HG03439 (cell line): ENCODE results near the gene WHRN.

Experiments used
- ATAC-seq: cut with Tn5 transposase; IDR thresholded peaks from one replicate; pipeline ENCODE4 v1.9.1; 2021; ENCODE audit warnings: mild to moderate bottlenecking, moderate library complexity; ENCODE audit not compliant: unreplicated experiment

Gene WHRN

GRCh38 chr9:114493521-114494184 is 11.6 kb downstream of the WHRN start:
- no peak for ATAC-seq

GRCh38 chr9:114492991-114493390 is 12.3 kb downstream of the WHRN start:
- ATAC-seq, result no peak

- ATAC-seq, result no peak
Observed at GRCh38 chr9:114491430-114492003, 13.8 kb downstream of the WHRN start.

- no peak for ATAC-seq
Observed at GRCh38 chr9:114489928-114490327, 15.3 kb downstream of the WHRN start.

- no peak for ATAC-seq
Observed at GRCh38 chr9:114488398-114489129, 16.7 kb downstream of the WHRN start.

GRCh38 chr9:114487607-114488300 is 17.5 kb downstream of the WHRN start:
- ATAC-seq, result no peak

GRCh38 chr9:114486205-114486963 is 18.9 kb downstream of the WHRN start:
- no peak for ATAC-seq

GRCh38 chr9:114484854-114485443 is 20.3 kb downstream of the WHRN start:
- peak; percentile 85 for ATAC-seq

GRCh38 chr9:114484215-114484853 is 20.9 kb downstream of the WHRN start:
- peak; percentile 31 for ATAC-seq

GRCh38 chr9:114483499-114483898 is 21.8 kb downstream of the WHRN start:
- ATAC-seq, result no peak

GRCh38 chr9:114482593-114482992 is 22.7 kb downstream of the WHRN start:
- ATAC-seq, result no peak

GRCh38 chr9:114481789-114482188 is 23.5 kb downstream of the WHRN start:
- no peak for ATAC-seq

GRCh38 chr9:114480746-114481435 is 24.4 kb downstream of the WHRN start:
- ATAC-seq, result no peak

- ATAC-seq, result no peak
Observed at GRCh38 chr9:114478871-114479270, 26.4 kb downstream of the WHRN start.

- no peak for ATAC-seq
Observed at GRCh38 chr9:114478459-114478858, 26.8 kb downstream of the WHRN start.

GRCh38 chr9:114477642-114478041 is 27.6 kb downstream of the WHRN start:
- no peak for ATAC-seq

GRCh38 chr9:114476891-114477469 is 28.3 kb downstream of the WHRN start:
- ATAC-seq, result no peak

GRCh38 chr9:114475412-114476135 is 29.7 kb downstream of the WHRN start:
- ATAC-seq, result no peak
